H1 (cell line): Measurements from ENCODE around the gene TADA1. TPM values are rescaled to one million over a fixed set of nuclear protein-coding genes. Genes with fewer than 3 reads are reported as not detected.

ENCODE experiments used
- CTCF ChIA-PET: fragments of 300-600 bp; sonication (Branson Sonifier 250); formaldehyde crosslinking; loops from one replicate; lab custom pipeline; 2021; ENCODE audit not compliant: partially characterized antibody; lab: Charles Lee
- POLR2A ChIA-PET: fragments of 300-600 bp; sonication (Branson Sonifier 250); formaldehyde crosslinking; loops from one replicate; lab custom pipeline; 2021; ENCODE audit warnings: inconsistent platforms; ENCODE audit not compliant: partially characterized antibody; lab: Charles Lee
- DNase-seq, 2 experiments: peaks; one replicate each; pipeline versions ENCODE4 v3.0.0 to v3.0.0-alpha.2; 2010 to 2022; ENCODE audit warnings: low spot score in 2 of 2, low read depth in 1 of 2, mixed read lengths in 1 of 2
- FAIRE-seq: peaks from 2 replicates; lab custom pipeline; 2011; peaks lifted over from hg19 to GRCh38; lab: Jason Lieb, UNC
- H2AFZ ChIP-seq: 2 replicates; pipeline ENCODE4 v1.8.1; 2012; ENCODE audit warnings: low read length, inconsistent platforms
- H2AK5ac ChIP-seq: 2 replicates; pipeline ENCODE4 v1.6.1; 2013; ENCODE audit warnings: low read depth, low read length
- H2BK120ac ChIP-seq: replicated peaks from 2 replicates; pipeline ENCODE3; 2013; ENCODE audit warnings: low read depth, low read length, inconsistent platforms
- H2BK12ac ChIP-seq: 2 replicates; pipeline ENCODE4 v1.6.1; 2013; ENCODE audit warnings: low read depth, low read length
- H2BK15ac ChIP-seq: 2 replicates; pipeline ENCODE4 v1.6.1; 2013; ENCODE audit warnings: low read length
- H2BK20ac ChIP-seq: 2 replicates; pipeline ENCODE4 v1.6.1; 2013; ENCODE audit warnings: low read length
- H2BK5ac ChIP-seq: 2 replicates; pipeline ENCODE4 v1.6.1; 2013; ENCODE audit warnings: low read depth, low read length
- H3K14ac ChIP-seq: 2 replicates; pipeline ENCODE4 v1.6.1; 2013; ENCODE audit warnings: inconsistent platforms; ENCODE audit not compliant: insufficient read length
- H3K18ac ChIP-seq: 2 replicates; pipeline ENCODE4 v1.6.1; 2013; ENCODE audit warnings: low read length; ENCODE audit errors: extremely low read depth
- H3K23ac ChIP-seq: 2 replicates; pipeline ENCODE4 v1.6.1; 2013; ENCODE audit warnings: inconsistent platforms; ENCODE audit not compliant: insufficient read length
- H3K23me2 ChIP-seq: 2 replicates; pipeline ENCODE4 v1.6.1; 2013; ENCODE audit warnings: low read depth, low read length
- H3K27ac ChIP-seq: 2 replicates; pipeline ENCODE4 v1.6.1; 2011; ENCODE audit warnings: low read depth, low read length, inconsistent platforms
- H3K27me3 ChIP-seq, 4 experiments: replicated peaks in 1 of 4; 1 replicate in 1 of 4; 2 replicates in 3 of 4; pipeline versions ENCODE4 v1.6.1 to v1.8.1; 2011 to 2013; ENCODE audit warnings: low read length in 3 of 4, mild to moderate bottlenecking in 3 of 4, inconsistent platforms in 2 of 4, mixed read lengths in 2 of 4, moderate library complexity in 1 of 4; ENCODE audit not compliant: control insufficient read depth in 3 of 4, insufficient read depth in 3 of 4; ENCODE audit errors: extremely low read depth in 1 of 4
- H3K36me3 ChIP-seq, 4 experiments: 2 replicates each; pipeline versions ENCODE4 v1.6.1 to v1.8.1; 2011 to 2013; ENCODE audit warnings: mild to moderate bottlenecking in 4 of 4, low read length in 3 of 4, moderate library complexity in 2 of 4, control low read depth in 1 of 4, inconsistent platforms in 1 of 4; ENCODE audit not compliant: insufficient read depth in 4 of 4, control insufficient read depth in 2 of 4
- H3K4ac ChIP-seq: replicated peaks from 2 replicates; pipeline ENCODE3; 2013; ENCODE audit warnings: low read length, low read depth, mixed read lengths, inconsistent platforms; ENCODE audit not compliant: insufficient read length
- H3K4me1 ChIP-seq, 4 experiments: replicated peaks in 1 of 4; 1 replicate in 1 of 4; 2 replicates in 3 of 4; pipeline versions ENCODE4 v1.6.1 to v1.8.1; 2011 to 2013; ENCODE audit warnings: low read length in 3 of 4, inconsistent platforms in 2 of 4, mixed read lengths in 1 of 4; ENCODE audit not compliant: insufficient read depth in 4 of 4, control insufficient read depth in 3 of 4
- H3K4me2 ChIP-seq, 2 experiments: 2 replicates each; pipeline versions ENCODE4 v1.6.1 to v1.8.1; 2011 to 2013; ENCODE audit warnings: low read depth in 2 of 2, low read length in 2 of 2, control low read depth in 1 of 2, inconsistent platforms in 1 of 2, mild to moderate bottlenecking in 1 of 2; ENCODE audit not compliant: insufficient read depth in 1 of 2
- H3K4me3 ChIP-seq, 4 experiments: fragments of 200-600, 300-600 bp in 1 of 4; sonication (generic), shearing (Covaris generic), sonication (Bioruptor Twin) in 1 of 4; 2 replicates each; pipeline versions ENCODE4 v1.5.1 to v1.8.1; 2011 to 2016; ENCODE audit warnings: low read length in 4 of 4, low read depth in 3 of 4, control low read depth in 2 of 4, inconsistent platforms in 2 of 4, mild to moderate bottlenecking in 2 of 4, mixed read lengths in 1 of 4, moderate library complexity in 1 of 4; ENCODE audit not compliant: insufficient read depth in 2 of 4; ENCODE audit errors: extremely low read depth in 1 of 4
- H3K56ac ChIP-seq: replicated peaks from 2 replicates; pipeline ENCODE3; 2013; ENCODE audit warnings: low read depth, mild to moderate bottlenecking, mixed read lengths, low read length, inconsistent platforms; ENCODE audit not compliant: insufficient read length
- H3K79me1 ChIP-seq: 2 replicates; pipeline ENCODE4 v1.6.1; 2013; ENCODE audit warnings: low read depth, low read length, control low read depth
- H3K79me2 ChIP-seq, 2 experiments: 2 replicates each; pipeline versions ENCODE4 v1.6.1 to v1.8.1; 2012 to 2013; ENCODE audit warnings: low read length in 2 of 2, mild to moderate bottlenecking in 2 of 2, inconsistent platforms in 1 of 2; ENCODE audit not compliant: insufficient read depth in 2 of 2, control insufficient read depth in 1 of 2
- H3K9ac ChIP-seq, 4 experiments: replicated peaks in 1 of 4; 1 replicate in 1 of 4; 2 replicates in 3 of 4; pipeline versions ENCODE4 v1.6.1 to v1.8.1; 2011 to 2013; ENCODE audit warnings: low read depth in 3 of 4, low read length in 3 of 4, control low read depth in 2 of 4, mild to moderate bottlenecking in 2 of 4, moderate library complexity in 2 of 4, inconsistent platforms in 1 of 4; ENCODE audit errors: extremely low read depth in 1 of 4
- H3K9me3 ChIP-seq, 2 experiments: 2 replicates each; pipeline versions ENCODE4 v1.6.1 to v1.8.1; 2012 to 2013; ENCODE audit warnings: mild to moderate bottlenecking in 2 of 2, moderate library complexity in 2 of 2, control low read depth in 1 of 2, inconsistent platforms in 1 of 2, low read depth in 1 of 2, low read length in 1 of 2, mixed read lengths in 1 of 2; ENCODE audit not compliant: insufficient read depth in 2 of 2
- H4K20me1 ChIP-seq, 2 experiments: replicated peaks in 1 of 2; 2 replicates each; pipeline versions ENCODE3 to v1.8.1; 2011 to 2013; ENCODE audit warnings: inconsistent platforms in 2 of 2, low read length in 2 of 2, mild to moderate bottlenecking in 1 of 2; ENCODE audit not compliant: insufficient read depth in 2 of 2, control insufficient read depth in 1 of 2
- H4K5ac ChIP-seq: 2 replicates; pipeline ENCODE4 v1.6.1; 2013; ENCODE audit warnings: low read length, low read depth, mixed read lengths, inconsistent platforms; ENCODE audit not compliant: insufficient read length
- H4K8ac ChIP-seq: 2 replicates; pipeline ENCODE4 v1.8.0; 2013; ENCODE audit warnings: mild to moderate bottlenecking, moderate library complexity, low read length, inconsistent platforms; ENCODE audit not compliant: insufficient read depth; ENCODE audit errors: extremely low read depth
- H4K91ac ChIP-seq: replicated peaks from 2 replicates; pipeline ENCODE3; 2013; ENCODE audit warnings: low read length, mixed read lengths, inconsistent platforms; ENCODE audit not compliant: insufficient read length
- ATF2 ChIP-seq: IDR thresholded peaks from 2 replicates; pipeline ENCODE4 v1.6.1; 2012; ENCODE audit warnings: low read length, inconsistent platforms
- ATF3 ChIP-seq: IDR thresholded peaks from 2 replicates; pipeline ENCODE4 v1.6.1; 2011; ENCODE audit warnings: low read depth, mild to moderate bottlenecking, low read length; ENCODE audit not compliant: insufficient read depth
- CREB1 ChIP-seq: IDR thresholded peaks from 2 replicates; pipeline ENCODE4 v1.6.1; 2012; ENCODE audit warnings: inconsistent platforms
- E2F6 ChIP-seq: IDR thresholded peaks from 2 replicates; pipeline ENCODE4 v1.6.1; 2012; ENCODE audit warnings: inconsistent platforms
- EGR1 ChIP-seq: IDR thresholded peaks from 2 replicates; pipeline ENCODE4 v1.6.1; 2011; ENCODE audit warnings: low read depth, low read length, borderline replicate concordance
- KDM5A ChIP-seq: fragments of 200-600 bp; IDR thresholded peaks from 2 replicates; pipeline ENCODE4 v1.7.1; 2012; ENCODE audit warnings: mild to moderate bottlenecking, low read length, inconsistent platforms, mixed read lengths
- POU5F1 ChIP-seq: IDR thresholded peaks from 2 replicates; pipeline ENCODE4 v1.6.1; 2011; ENCODE audit warnings: low read depth, mild to moderate bottlenecking, low read length, moderate library complexity
- SP1 ChIP-seq: IDR thresholded peaks from 2 replicates; pipeline ENCODE4 v1.6.1; 2011; ENCODE audit warnings: low read depth, low read length
- SP4 ChIP-seq: IDR thresholded peaks from 2 replicates; pipeline ENCODE4 v1.6.1; 2012; ENCODE audit warnings: low read length, inconsistent platforms
- TBP ChIP-seq: IDR thresholded peaks from 2 replicates; pipeline ENCODE4 v1.6.1; 2011; ENCODE audit warnings: low read depth, low read length, improper control_type of control experiment
- YY1 ChIP-seq: IDR thresholded peaks from 2 replicates; pipeline ENCODE4 v1.6.1; 2011; ENCODE audit warnings: low read depth, mild to moderate bottlenecking, low read length
- WGBS, 2 experiments: shearing (Covaris generic) in 1 of 2; methylation state at CpG; one replicate each; pipeline versions ENCODE4 v1.1.6 to v1.1.7; 2013 to 2015; ENCODE audit warnings: low lambda C conversion rate in 2 of 2, mixed read lengths in 2 of 2, inconsistent platforms in 1 of 2, low coverage in 1 of 2, missing lambda C conversion rate in 1 of 2; ENCODE audit not compliant: insufficient replicate concordance in 2 of 2, insufficient coverage in 1 of 2, insufficient read length in 1 of 2; ENCODE audit errors: extremely low coverage in 1 of 2, missing lambda C conversion rate in 1 of 2; 5-methylcytosine and 5-hydroxymethylcytosine counted together
- polyA plus RNA-seq, 7 experiments: library from polyadenylated mRNA; depleted of rRNA in 3 of 7; stranded (reverse) in 5 of 7; unstranded in 2 of 7; fragments of >200 nt in 5 of 7; fragments of 200-250 nt in 2 of 7; gene quantifications; 1 replicate in 5 of 7; 2 replicates in 1 of 7; 4 replicates in 1 of 7; pipeline versions ENCODE4 v1.2.1 to v1.2.3, GENCODE V29; 2011 to 2013; ENCODE audit warnings: missing spikeins in 2 of 7, mixed read lengths in 2 of 7
- total RNA-seq: library from RNA; stranded (reverse); fragmentation: NEBNext Ultra II Directional; extraction: Animal tissue kit (Norgen Biotek cat#: 25700); gene quantifications from 2 replicates; pipeline ENCODE4 v1.2.1, GENCODE V29; 2021

TADA1 gene
- total and polyA plus RNA-seq, 2 of the 8 experiments (the other 6 are each of a cell fraction or from before 2014, with no cell fraction given): 21.1 to 23.6 TPM

GRCh38 chr1:166900987-166901386 lies 24.9 kb upstream of the TADA1 start:
- Histone ChIP-seq H2BK5ac (no peak overlapping the region), H3K27me3 (no peaks in the 10 kb centered on the region), H3K9ac (no peak overlapping the region), H3K14ac (no peak overlapping the region), H3K79me1 (no peaks in the 10 kb centered on the region), H2BK120ac (no peak overlapping the region), H2BK20ac (no peak overlapping the region), H3K4ac (no peak overlapping the region), H3K36me3 (no peaks in the 10 kb centered on the region), H2BK12ac (no peak overlapping the region), H3K4me1 (no peaks in the 10 kb centered on the region; a peak in 1 of 7 replicates), H4K8ac (no peak overlapping the region), H4K20me1 (no peaks in the 10 kb centered on the region), H2BK15ac (no peak overlapping the region), H3K56ac (no peak overlapping the region), H3K18ac (no peak overlapping the region), H2AK5ac (no peak overlapping the region), H4K91ac (no peak overlapping the region), H3K23me2 (no peaks in the 10 kb centered on the region), H3K23ac (no peak overlapping the region), H3K79me2 (no peaks in the 10 kb centered on the region), H3K9me3 (peaks cover 16% of the 10 kb centered on the region in 2 experiments), H3K4me3 (no peak overlapping the region), H2AFZ (no peak overlapping the region), H4K5ac (no peak overlapping the region), H3K27ac (no peak overlapping the region), H3K4me2 (no peak overlapping the region)
- TF ChIP-seq SP4 (no peak), SP1 (no peak), POU5F1 (no peak), ATF3 (no peak), EGR1 (no peak), E2F6 (no peak), KDM5A (no peak), TBP (no peak), CREB1 (no peak), YY1 (no peak), ATF2 (no peak)
- DNase-seq: no peak
- WGBS, 2 experiments: 85% methylated on average over 4 of the region's 4 CpGs; no CpG with 5 or more reads in 1 of the 2 experiments
- POLR2A ChIA-PET: no interaction called here
- no peak for FAIRE-seq
- CTCF ChIA-PET: interaction anchor here (1.0 to 23.8 kb wide), 5 partner anchors 9 to 157 kb away, joined by 3 to 874 read pairs (median 4); no protein-coding TSS in a partner anchor
